ENCODE results near the gene ACTR2.

ACTR2 gene

GRCh38 chr2:65294136-65294535 is 66.5 kb downstream of the ACTR2 start:
- Histone ChIP-seq H3K4me3 (no peak overlapping the region), H3K9me3 (replicated peaks in 1 of 11) (no peaks in the 10 kb centered on the region), H3K36me3 (no peaks in the 10 kb centered on the region), H3K4me2 (no peak overlapping the region), H3K4me1 (peaks cover 0 to 7% (median 3%) of the 10 kb centered on the region in 10 experiments; a peak in 14 of 20 replicates), H4K20me1 (peaks cover 0 to 4% (median 0%) of the 10 kb centered on the region in 11 experiments; a peak in 2 of 22 replicates), H3K27ac (no peak overlapping the region), H3K27me3 (peaks cover 0 to 3% (median 0%) of the 10 kb centered on the region in 11 experiments; a peak in 1 of 22 replicates), H3K9ac (no peak overlapping the region)
- no peak for TF ChIP-seq Cebpa-rat (IDR thresholded peaks at IDR 0.05)

- Histone ChIP-seq H4K20me1 (peaks cover 0 to 4% (median 0%) of the 10 kb centered on the region in 11 experiments; a peak in 2 of 22 replicates), H3K4me2 (no peak overlapping the region), H3K9me3 (replicated peaks in 1 of 11) (no peaks in the 10 kb centered on the region), H3K27ac (no peak overlapping the region), H3K4me1 (peaks cover 6 to 13% (median 9%) of the 10 kb centered on the region in 10 experiments), H3K27me3 (peaks cover 0 to 3% (median 0%) of the 10 kb centered on the region in 11 experiments; a peak in 1 of 22 replicates), H3K36me3 (no peaks in the 10 kb centered on the region), H3K4me3 (no peak overlapping the region), H3K9ac (no peak overlapping the region)
- no peak for TF ChIP-seq Cebpa-rat (IDR thresholded peaks at IDR 0.05)
Observed at GRCh38 chr2:65294701-65295100, 67.1 kb downstream of the ACTR2 start.

GRCh38 chr2:65296971-65297370 is 69.3 kb downstream of the ACTR2 start:
- no peak overlapping the region for H3K4me2 ChIP-seq
- peaks cover 0 to 16% (median 9%) of the 10 kb centered on the region in 11 experiments; a peak in 11 of 22 replicates for H4K20me1 ChIP-seq
- no peak for TF ChIP-seq Cebpa-rat (IDR thresholded peaks at IDR 0.05)
- peaks cover 0 to 3% (median 0%) of the 10 kb centered on the region in 11 experiments; a peak in 1 of 22 replicates for H3K27me3 ChIP-seq
- H3K4me3 ChIP-seq = no peak overlapping the region
- no peaks in the 10 kb centered on the region for H3K9me3 ChIP-seq (replicated peaks in 1 of 11)
- peaks cover 28 to 34% (median 31%) of the 10 kb centered on the region in 10 experiments for H3K4me1 ChIP-seq
- no peak overlapping the region for H3K9ac ChIP-seq
- no peaks in the 10 kb centered on the region for H3K36me3 ChIP-seq
- no peak overlapping the region for H3K27ac ChIP-seq

GRCh38 chr2:65297544-65297943 is 69.9 kb downstream of the ACTR2 start:
- no peak overlapping the region for H3K4me2 ChIP-seq
- no peak overlapping the region for H3K27ac ChIP-seq
- H3K27me3 ChIP-seq = peaks cover 0 to 3% (median 0%) of the 10 kb centered on the region in 11 experiments; a peak in 1 of 22 replicates
- no peaks in the 10 kb centered on the region for H3K9me3 ChIP-seq (replicated peaks in 1 of 11)
- H3K9ac ChIP-seq = no peak overlapping the region
- H4K20me1 ChIP-seq = peaks cover 0 to 16% (median 9%) of the 10 kb centered on the region in 11 experiments; a peak in 11 of 22 replicates
- H3K36me3 ChIP-seq = no peaks in the 10 kb centered on the region
- TF ChIP-seq Cebpa-rat (IDR thresholded peaks at IDR 0.05) = no peak
- H3K4me3 ChIP-seq = no peak overlapping the region
- peaks cover 34 to 40% (median 37%) of the 10 kb centered on the region in 10 experiments for H3K4me1 ChIP-seq

- peaks cover 0 to 16% (median 9%) of the 10 kb centered on the region in 11 experiments; a peak in 11 of 22 replicates for H4K20me1 ChIP-seq
- H3K27ac ChIP-seq = no peak overlapping the region
- no peak overlapping the region for H3K9ac ChIP-seq
- H3K9me3 ChIP-seq (replicated peaks in 1 of 11) = no peaks in the 10 kb centered on the region
- no peak overlapping the region for H3K4me3 ChIP-seq
- no peaks in the 10 kb centered on the region for H3K36me3 ChIP-seq
- H3K27me3 ChIP-seq = peaks cover 0 to 3% (median 0%) of the 10 kb centered on the region in 11 experiments; a peak in 1 of 22 replicates
- no peak for TF ChIP-seq Cebpa-rat (IDR thresholded peaks at IDR 0.05)
- peaks cover 39 to 45% (median 42%) of the 10 kb centered on the region in 10 experiments for H3K4me1 ChIP-seq
- no peak overlapping the region for H3K4me2 ChIP-seq
Observed at GRCh38 chr2:65298089-65298488, 70.5 kb downstream of the ACTR2 start.

- Histone ChIP-seq H3K27me3 (no peaks in the 10 kb centered on the region), H3K9me3 (replicated peaks in 1 of 11) (no peaks in the 10 kb centered on the region), H3K9ac (no peak overlapping the region), H3K4me3 (no peak overlapping the region), H3K27ac (no peak overlapping the region), H3K4me1 (peaks cover 47 to 52% (median 50%) of the 10 kb centered on the region in 10 experiments), H3K36me3 (no peaks in the 10 kb centered on the region), H4K20me1 (peaks cover 0 to 16% (median 9%) of the 10 kb centered on the region in 11 experiments; a peak in 11 of 22 replicates), H3K4me2 (peak overlapping the region in 10 of 11 experiments; percentile 14 to 99 (median 87); a peak in 19 of 22 replicates)
- TF ChIP-seq Cebpa-rat (IDR thresholded peaks at IDR 0.05) = no peak
Observed at GRCh38 chr2:65299246-65299645, 71.6 kb downstream of the ACTR2 start.

GRCh38 chr2:65300134-65300760 is 72.6 kb downstream of the ACTR2 start:
- peak overlapping the region in 6 of 10 experiments; percentile 8 to 38 (median 30); a peak in 6 of 20 replicates for H3K4me3 ChIP-seq
- no peak for TF ChIP-seq Cebpa-rat (IDR thresholded peaks at IDR 0.05)
- H3K27ac ChIP-seq = peak overlapping the region in 8 of 11 experiments; percentile 10 to 67 (median 38); a peak in 13 of 22 replicates
- H3K9me3 ChIP-seq (replicated peaks in 1 of 11) = no peaks in the 10 kb centered on the region
- peak overlapping the region; percentile 70 to 99 (median 87) for H3K4me2 ChIP-seq
- H3K4me1 ChIP-seq = peaks cover 47 to 52% (median 50%) of the 10 kb centered on the region in 10 experiments
- H3K36me3 ChIP-seq = no peaks in the 10 kb centered on the region
- H3K9ac ChIP-seq = peak overlapping the region in 8 of 11 experiments; percentile 16 to 58 (median 48); a peak in 16 of 22 replicates
- peaks cover 0 to 16% (median 9%) of the 10 kb centered on the region in 11 experiments; a peak in 11 of 22 replicates for H4K20me1 ChIP-seq
- no peaks in the 10 kb centered on the region for H3K27me3 ChIP-seq

GRCh38 chr2:65300761-65301711 is 73.4 kb downstream of the ACTR2 start:
- Histone ChIP-seq H3K4me2 (peak overlapping the region; percentile 70 to 99 (median 87)), H3K36me3 (no peaks in the 10 kb centered on the region), H3K4me1 (peaks cover 47 to 52% (median 50%) of the 10 kb centered on the region in 10 experiments), H3K9ac (peak overlapping the region; percentile 2 to 58 (median 43); a peak in 18 of 22 replicates), H4K20me1 (peaks cover 0 to 16% (median 9%) of the 10 kb centered on the region in 11 experiments; a peak in 11 of 22 replicates), H3K27ac (peak overlapping the region in 9 of 11 experiments; percentile 2 to 67 (median 32); a peak in 15 of 22 replicates), H3K27me3 (no peaks in the 10 kb centered on the region), H3K4me3 (peak overlapping the region in 8 of 10 experiments; percentile 2 to 38 (median 28); a peak in 10 of 20 replicates), H3K9me3 (replicated peaks in 1 of 11) (peaks cover 0 to 5% (median 0%) of the 10 kb centered on the region in 11 experiments; a peak in 2 of 22 replicates)
- no peak for TF ChIP-seq Cebpa-rat (IDR thresholded peaks at IDR 0.05)
